ENCODE data around the gene RSPH1.

DNA sequence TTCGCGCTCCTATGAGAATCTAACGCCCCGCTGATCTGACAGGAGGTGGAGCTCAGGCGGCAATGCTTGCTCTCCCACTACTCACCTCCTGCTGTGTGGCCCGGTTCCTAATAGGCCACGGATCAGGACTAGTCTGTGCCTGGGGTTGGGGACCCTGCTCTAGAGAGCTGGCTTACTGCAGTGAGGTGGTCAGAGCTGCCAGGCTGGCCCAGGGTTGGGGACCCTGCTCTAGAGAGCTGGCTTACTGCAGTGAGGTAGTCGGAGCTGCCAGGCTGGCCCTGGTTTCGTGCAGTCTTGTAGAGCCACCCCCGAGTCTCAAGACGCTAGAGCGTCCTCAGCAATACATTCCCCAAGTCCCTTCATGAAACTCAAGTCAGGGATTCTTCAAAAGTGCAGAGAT lies 45.1 kb upstream of the RSPH1 start:
- TF ChIP-seq CTCF (IDR thresholded peaks at IDR 0.05; ENCODE audit: low read depth, low read length, missing input control) (no peak), MAX (IDR thresholded peaks at IDR 0.05) (no peak), YY1 (IDR thresholded peaks at IDR 0.05) (no peak), SP1 (IDR thresholded peaks at IDR 0.05) (no peak), FOXA1 (IDR thresholded peaks at IDR 0.05) (no peak), GABPA (IDR thresholded peaks at IDR 0.05 in 1 of 2, conservative IDR thresholded peaks at IDR 0.05 in 1 of 2) (no peak), JUND (IDR thresholded peaks at IDR 0.05) (no peak), TAF1 (conservative IDR thresholded peaks at IDR 0.05) (no peak), RAD21 (IDR thresholded peaks at IDR 0.05) (no peak), RXRA (IDR thresholded peaks at IDR 0.05) (no peak), EGR1 (IDR thresholded peaks at IDR 0.05; ENCODE audit: low read depth in 2 of 2) (no peak)
- TF ChIP-seq, protein P1, sequence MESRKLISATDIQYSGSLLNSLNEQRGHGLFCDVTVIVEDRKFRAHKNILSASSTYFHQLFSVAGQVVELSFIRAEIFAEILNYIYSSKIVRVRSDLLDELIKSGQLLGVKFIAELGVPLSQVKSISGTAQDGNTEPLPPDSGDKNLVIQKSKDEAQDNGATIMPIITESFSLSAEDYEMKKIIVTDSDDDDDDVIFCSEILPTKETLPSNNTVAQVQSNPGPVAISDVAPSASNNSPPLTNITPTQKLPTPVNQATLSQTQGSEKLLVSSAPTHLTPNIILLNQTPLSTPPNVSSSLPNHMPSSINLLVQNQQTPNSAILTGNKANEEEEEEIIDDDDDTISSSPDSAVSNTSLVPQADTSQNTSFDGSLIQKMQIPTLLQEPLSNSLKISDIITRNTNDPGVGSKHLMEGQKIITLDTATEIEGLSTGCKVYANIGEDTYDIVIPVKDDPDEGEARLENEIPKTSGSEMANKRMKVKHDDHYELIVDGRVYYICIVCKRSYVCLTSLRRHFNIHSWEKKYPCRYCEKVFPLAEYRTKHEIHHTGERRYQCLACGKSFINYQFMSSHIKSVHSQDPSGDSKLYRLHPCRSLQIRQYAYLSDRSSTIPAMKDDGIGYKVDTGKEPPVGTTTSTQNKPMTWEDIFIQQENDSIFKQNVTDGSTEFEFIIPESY (IDR thresholded peaks at IDR 0.05), result no peak
